Measurements from ENCODE around the gene PHRF1. TPM values are rescaled to one million over a fixed set of nuclear protein-coding genes. Genes with fewer than 3 reads are reported as not detected.

PHRF1 gene
- total RNA-seq, 1 donor: 29.4 TPM

- TF ChIP-seq CTCF (IDR thresholded peaks at IDR 0.05; ENCODE audit: insufficient read depth, low read depth, low read length): no peak
- DNase-seq (ENCODE audit: low read depth): no peak
- no peak overlapping the region for H3K4me3 ChIP-seq (ENCODE audit: low read depth, low read length)
Measured at GRCh38 chr11:553988-554340, 22.3 kb upstream of the PHRF1 start.

- DNase-seq (ENCODE audit: low read depth): peak; percentile 37
- peak overlapping the region; percentile 9 for H3K4me3 ChIP-seq (ENCODE audit: low read depth, low read length)
Measured at GRCh38 chr11:554428-555226, 21.6 kb upstream of the PHRF1 start.

DNA sequence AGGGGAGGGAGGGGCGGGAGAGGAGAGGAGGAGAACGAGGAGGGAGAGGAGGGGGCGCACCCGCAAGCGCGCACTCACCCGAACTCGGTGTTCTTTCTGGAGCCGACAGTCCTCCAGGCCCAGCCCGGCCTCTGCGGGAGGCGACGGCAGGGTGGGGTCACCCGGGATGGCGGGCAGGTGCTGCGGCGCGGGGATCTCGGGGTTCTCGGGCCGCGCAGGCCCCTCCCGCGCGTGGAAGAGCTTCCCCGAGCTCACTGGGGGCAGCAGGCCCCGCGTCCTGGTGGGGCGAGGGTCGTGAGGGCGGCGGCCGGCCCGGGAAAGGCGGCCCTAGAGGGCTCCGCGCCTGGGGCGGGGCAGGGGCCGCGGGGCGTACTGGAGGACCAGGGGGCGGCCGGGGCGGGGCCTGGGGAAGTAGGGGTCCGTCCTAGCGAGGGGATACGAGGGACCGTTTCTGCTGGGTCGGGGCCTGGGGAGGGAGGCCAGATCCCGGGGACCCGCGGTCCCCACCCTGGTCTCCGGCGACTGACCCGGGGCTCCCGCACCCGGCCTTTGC is 21.0 kb upstream of the PHRF1 start:
- peak overlapping the region; percentile 39 for H3K4me3 ChIP-seq (ENCODE audit: low read depth, low read length)
- DNase-seq (ENCODE audit: low read depth): no peak
- no peak for TF ChIP-seq CTCF (IDR thresholded peaks at IDR 0.05; ENCODE audit: insufficient read depth, low read depth, low read length)

More at GRCh38 chr11:554428-555226, 21.6 kb upstream of the PHRF1 start:
- peak; percentile 49 for TF ChIP-seq CTCF (IDR thresholded peaks at IDR 0.05; ENCODE audit: insufficient read depth, low read depth, low read length)

DNA sequence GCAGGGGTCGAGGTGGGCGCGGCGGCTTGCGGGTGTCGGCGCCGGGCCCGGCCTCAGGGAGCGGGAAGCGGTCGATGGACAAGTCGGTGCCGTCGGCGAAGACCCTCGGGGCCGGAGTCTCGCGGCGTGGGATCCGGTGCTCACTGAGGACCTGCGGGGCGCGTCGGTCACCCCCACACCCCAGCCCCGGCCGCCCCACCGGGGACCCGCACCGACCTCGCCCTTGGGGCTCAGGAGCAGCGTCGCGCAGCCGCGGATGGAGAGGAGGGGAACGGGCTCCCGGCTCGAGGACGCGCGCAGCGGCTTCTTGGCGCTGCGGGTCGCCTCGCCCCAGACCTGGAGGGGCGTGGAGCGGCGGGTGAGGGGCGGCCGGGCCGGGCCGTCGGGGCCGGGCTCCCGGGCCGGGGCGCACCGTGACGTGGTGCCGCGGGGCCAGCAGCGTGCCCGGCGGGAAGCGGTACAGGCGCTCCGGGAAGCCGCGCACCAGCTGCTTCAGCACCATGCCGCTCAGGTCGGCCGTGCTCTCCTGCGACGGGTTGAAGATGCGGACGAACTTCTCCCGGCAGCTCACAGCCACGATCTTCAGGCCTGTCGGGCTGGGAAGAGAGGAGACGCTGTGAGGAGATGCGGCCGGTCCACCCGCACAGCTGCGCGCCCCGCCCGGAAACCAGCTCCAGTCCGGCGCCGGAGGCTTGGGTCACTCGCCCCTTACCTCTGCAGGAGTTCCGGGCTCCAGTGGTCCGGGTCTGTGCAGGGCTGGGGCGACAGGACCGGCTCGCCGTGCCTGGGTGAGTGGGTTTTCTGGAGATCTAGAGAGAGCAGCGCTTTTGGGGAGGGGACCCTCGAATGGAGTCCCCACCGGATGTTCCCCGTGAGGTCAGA is 20.2 kb upstream of the PHRF1 start:
- no peak overlapping the region for H3K4me3 ChIP-seq (ENCODE audit: low read depth, low read length)
- no peak for TF ChIP-seq CTCF (IDR thresholded peaks at IDR 0.05; ENCODE audit: insufficient read depth, low read depth, low read length)
- no peak for DNase-seq (ENCODE audit: low read depth)

DNA sequence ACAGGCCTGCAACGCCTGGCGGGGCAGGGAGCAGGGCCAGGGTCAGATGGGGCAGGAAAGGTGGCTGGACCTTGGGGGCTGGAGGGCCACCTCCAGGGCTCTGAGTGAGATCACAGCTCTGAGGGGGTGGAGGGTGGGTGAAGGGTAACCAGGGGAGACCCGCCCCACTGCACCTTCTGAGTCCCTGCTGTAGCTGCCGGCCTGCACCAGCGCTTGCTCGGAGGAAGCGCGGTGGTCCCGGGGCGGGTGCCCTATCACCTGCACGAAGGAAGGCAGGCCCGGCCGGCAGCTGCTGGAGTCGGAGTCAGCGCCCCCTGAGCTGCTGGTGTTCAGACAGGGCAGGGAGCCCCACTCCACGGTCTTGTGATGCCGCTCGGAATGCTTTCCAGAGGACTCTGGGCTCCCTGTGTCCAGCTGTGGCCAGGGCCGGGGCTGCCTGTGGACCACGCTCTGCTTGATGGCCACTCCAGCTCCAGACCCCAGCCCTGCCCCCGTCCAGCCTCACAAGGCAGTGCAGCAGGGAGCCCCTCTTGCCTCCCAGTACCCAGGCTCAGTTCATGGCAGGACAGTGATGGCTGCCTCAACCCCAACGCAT is 19.5 kb upstream of the PHRF1 start:
- no peak for DNase-seq (ENCODE audit: low read depth)
- TF ChIP-seq CTCF (IDR thresholded peaks at IDR 0.05; ENCODE audit: insufficient read depth, low read depth, low read length): no peak
- H3K4me3 ChIP-seq (ENCODE audit: low read depth, low read length): no peak overlapping the region

- TF ChIP-seq CTCF (IDR thresholded peaks at IDR 0.05; ENCODE audit: insufficient read depth, low read depth, low read length): no peak
- DNase-seq (ENCODE audit: low read depth): no peak
- H3K4me3 ChIP-seq (ENCODE audit: low read depth, low read length): no peak overlapping the region
Measured at GRCh38 chr11:557328-558132, 18.7 kb upstream of the PHRF1 start.

Measured in fibroblast of villous mesenchyme (primary cell).